A549 (cell line): ENCODE data around the gene DNAJC15. TPM values are rescaled to one million over a fixed set of nuclear protein-coding genes. Genes with fewer than 3 reads are reported as not detected.

Experiments
- ATAC-seq, 2 experiments: fragments of 200-7000 bp in 1 of 2; fragments of >200 bp in 1 of 2; cut with Nextera tagmentation in 1 of 2; cut with Tn5 transposase in 1 of 2; 3 replicates each; pipeline versions ENCODE4 v1.8.0 to v1.9.1; 2018 to 2020; ENCODE audit warnings: mild to moderate bottlenecking in 1 of 2, moderate library complexity in 1 of 2
- CTCF ChIA-PET: fragments of 300-600 bp; sonication (Branson Sonifier 250); formaldehyde crosslinking; extraction: SDS; loops from one replicate; lab custom pipeline; 2021; ENCODE audit warnings: antibody characterized with exemption, inconsistent platforms; lab: Yijun Ruan, JAX
- POLR2A ChIA-PET: fragments of 350-600 bp; formaldehyde crosslinking; extraction: SDS; loops from one replicate; lab custom pipeline; 2021; ENCODE audit warnings: antibody characterized with exemption, inconsistent platforms; lab: Yijun Ruan, JAX
- DNase-seq, 2 experiments: peaks; one replicate each; pipeline versions ENCODE4 v3.0.0 to v3.0.0-alpha.2; 2011 to 2016; ENCODE audit warnings: low read depth in 1 of 2, low spot score in 1 of 2
- FAIRE-seq: peaks from 2 replicates; lab custom pipeline; 2011; peaks lifted over from hg19 to GRCh38; lab: Jason Lieb, UNC
- H3K27ac ChIP-seq, 2 experiments: fragments of >200 bp; sonication (Bioruptor Twin); formaldehyde crosslinking; 3 replicates each; pipeline ENCODE4 v1.5.1; 2016 to 2017
- H3K4me1 ChIP-seq: fragments of >200 bp; sonication (Bioruptor Twin); formaldehyde crosslinking; 3 replicates; pipeline ENCODE4 v1.6.1; 2016
- H3K4me2 ChIP-seq: fragments of >200 bp; sonication (Bioruptor Twin); formaldehyde crosslinking; 3 replicates; pipeline ENCODE4 v1.6.1; 2016
- H3K4me3 ChIP-seq: fragments of >200 bp; sonication (Bioruptor Twin); formaldehyde crosslinking; 3 replicates; pipeline ENCODE4 v1.5.1; 2016
- H3K9me3 ChIP-seq: fragments of >200 bp; sonication (Bioruptor Twin); formaldehyde crosslinking; 3 replicates; pipeline ENCODE4 v1.6.1; 2016
- ATOH8 ChIP-seq: fragments of 250-450 bp; sonication (Bioruptor Pico); IDR thresholded peaks from 2 replicates; pipeline ENCODE4 v1.5.0; 2020; ENCODE audit warnings: low read depth, mild to moderate bottlenecking, moderate library complexity
- BCL3 ChIP-seq: fragments of >200 bp; sonication (Bioruptor Twin); formaldehyde crosslinking; IDR thresholded peaks from 3 replicates; pipeline ENCODE4 v1.6.1; 2016
- CHD4 ChIP-seq: fragments of 200-600 bp; sonication (generic); IDR thresholded peaks from 2 replicates; pipeline ENCODE4 v1.6.1; 2016; ENCODE audit warnings: antibody characterized with exemption, mild to moderate bottlenecking, borderline replicate concordance
- ELK1 ChIP-seq: fragments of 150-350 bp; IDR thresholded peaks from 2 replicates; pipeline ENCODE4 v1.6.1; 2014; ENCODE audit warnings: low read depth, mild to moderate bottlenecking, low read length
- GATA3 ChIP-seq: IDR thresholded peaks from 2 replicates; pipeline ENCODE4 v1.6.1; 2012; ENCODE audit warnings: borderline replicate concordance
- HES2 ChIP-seq: fragments of >200 bp; sonication (Bioruptor Twin); formaldehyde crosslinking; IDR thresholded peaks from 2 replicates; pipeline ENCODE4 v1.6.1; 2016
- HEYL ChIP-seq: fragments of 250-450 bp; sonication (Bioruptor Pico); IDR thresholded peaks from 2 replicates; pipeline ENCODE4 v1.8.0; 2021; ENCODE audit warnings: mild to moderate bottlenecking, moderate library complexity
- HMGXB4 ChIP-seq: fragments of 250-450 bp; sonication (Bioruptor Pico); IDR thresholded peaks from 2 replicates; pipeline ENCODE4 v1.5.0; 2021; ENCODE audit warnings: mild to moderate bottlenecking, moderate library complexity, borderline replicate concordance
- HOXB5 ChIP-seq: fragments of 250-450 bp; sonication (Bioruptor Pico); IDR thresholded peaks from 2 replicates; pipeline ENCODE4 v1.5.0; 2020; ENCODE audit warnings: mild to moderate bottlenecking, moderate library complexity
- JUN ChIP-seq, 2 experiments: fragments of >200 bp; sonication (Bioruptor Twin); formaldehyde crosslinking; IDR thresholded peaks; 2 replicates in 1 of 2; 3 replicates in 1 of 2; pipeline ENCODE4 v1.6.1; 2016 to 2017
- JUNB ChIP-seq: fragments of >200 bp; sonication (Bioruptor Twin); formaldehyde crosslinking; IDR thresholded peaks from 2 replicates; pipeline ENCODE4 v1.6.1; 2016
- KDM5A ChIP-seq: fragments of 200-600 bp; sonication (generic); IDR thresholded peaks from 2 replicates; pipeline ENCODE4 v1.6.1; 2016; ENCODE audit warnings: antibody characterized with exemption, mild to moderate bottlenecking
- MAFK ChIP-seq: fragments of 450-650 bp; IDR thresholded peaks from 2 replicates; pipeline ENCODE4 v1.6.1; 2014; ENCODE audit not compliant: partially characterized antibody
- MAZ ChIP-seq: fragments of 150-350 bp; IDR thresholded peaks from 2 replicates; pipeline ENCODE4 v1.6.1; 2014; ENCODE audit warnings: antibody characterized with exemption, low read depth, low read length, borderline replicate concordance
- MYC ChIP-seq: IDR thresholded peaks from 2 replicates; pipeline ENCODE4 v1.6.1; 2012; ENCODE audit warnings: mild to moderate bottlenecking, inconsistent platforms, low read length, improper control_type of control experiment, borderline replicate concordance
- NR3C1 ChIP-seq: fragments of >200 bp; sonication (Bioruptor Twin); formaldehyde crosslinking; IDR thresholded peaks from 3 replicates; pipeline ENCODE4 v1.6.1; 2017
- RAD21 ChIP-seq, 2 experiments: fragments of >200 bp in 1 of 2; sonication (Bioruptor Twin) in 1 of 2; formaldehyde crosslinking in 1 of 2; IDR thresholded peaks in 1 of 2; conservative IDR thresholded peaks in 1 of 2; 2 replicates in 1 of 2; 3 replicates in 1 of 2; pipeline ENCODE4 v1.6.1; 2012 to 2018; ENCODE audit warnings: inconsistent platforms in 1 of 2
- TFCP2L1 ChIP-seq: fragments of 250-450 bp; sonication (Bioruptor Pico); IDR thresholded peaks from 2 replicates; pipeline ENCODE4 v1.5.0; 2021; ENCODE audit warnings: mild to moderate bottlenecking
- ZSCAN20 ChIP-seq: fragments of 250-450 bp; sonication (Bioruptor Pico); IDR thresholded peaks from 2 replicates; pipeline ENCODE4 v1.8.0; 2022; ENCODE audit warnings: mild to moderate bottlenecking, moderate library complexity
- WGBS: methylation state at CpG from one replicate; pipeline ENCODE4 v1.1.6; 2017; ENCODE audit errors: missing lambda C conversion rate; 5-methylcytosine and 5-hydroxymethylcytosine counted together
- polyA plus RNA-seq, 4 experiments: library from polyadenylated mRNA; depleted of rRNA in 3 of 4; stranded (reverse); fragments of >200 nt; fragmentation: RNase III in 1 of 4; extraction: RNeasy Plus Mini Kit Qiagen cat#74134 plus additional on column Dnase treatment in 1 of 4; gene quantifications; 2 replicates in 3 of 4; 3 replicates in 1 of 4; pipeline ENCODE4 v1.2.3, GENCODE V29; 2011 to 2017

DNAJC15 gene
- polyA plus RNA-seq, 2 of the 4 experiments (the other 2 are of a cell fraction) = 0.03 to 0.05 TPM

- 56% methylated on average over 5 of the region's 5 CpGs for WGBS
- FAIRE-seq = no peak
Observed at GRCh38 chr13:43016226-43016625, 7.2 kb upstream of the DNAJC15 start.

GRCh38 chr13:43019811-43020210 lies 3.6 kb upstream of the DNAJC15 start:
- FAIRE-seq = no peak

More at GRCh38 chr13:43016226-43016625, 7.2 kb upstream of the DNAJC15 start:
- Histone ChIP-seq H3K4me3 (no peak overlapping the region), H3K4me1 (no peaks in the 10 kb centered on the region), H3K9me3 (no peaks in the 10 kb centered on the region), H3K4me2 (no peak overlapping the region), H3K27ac (no peak overlapping the region)
- DNase-seq = no peak
- ChIA-PET CTCF (interaction anchor here (0.9 kb wide), 1 partner anchor 46 kb away, joined by 4 read pairs; no protein-coding TSS in a partner anchor), POLR2A (no interaction called here)
- no peak for TF ChIP-seq ZSCAN20
- no peak for TF ChIP-seq ELK1
- no peak for TF ChIP-seq MYC
- TF ChIP-seq MAFK = no peak
- TF ChIP-seq JUNB = no peak
- no peak for TF ChIP-seq NR3C1
- TF ChIP-seq RAD21 (conservative IDR thresholded peaks at IDR 0.05 in 1 of 2, IDR thresholded peaks at IDR 0.05 in 1 of 2) = no peak
- no peak for TF ChIP-seq TFCP2L1 (CRISPR knock-in tag)
- TF ChIP-seq KDM5A = no peak
- ATAC-seq = no peak

GRCh38 chr13:43020794-43021193 lies 2.6 kb upstream of the DNAJC15 start:
- no peaks in the 10 kb centered on the region for H3K9me3 ChIP-seq
- DNase-seq (no peak), FAIRE-seq (no peak), ATAC-seq (no peak)
- no peaks in the 10 kb centered on the region for H3K4me1 ChIP-seq
- ChIA-PET CTCF (no interaction called here), POLR2A (no interaction called here)
- H3K4me3 ChIP-seq = no peak overlapping the region
- TF ChIP-seq GATA3 = no peak
- no peak for TF ChIP-seq MAZ
- TF ChIP-seq HEYL (CRISPR knock-in tag) = no peak
- H3K4me2 ChIP-seq = no peak overlapping the region
- WGBS = 41% methylated on average over 1 of the region's 1 CpG
- H3K27ac ChIP-seq = no peak overlapping the region

More at GRCh38 chr13:43019811-43020210, 3.6 kb upstream of the DNAJC15 start:
- ChIA-PET CTCF (no interaction called here), POLR2A (no interaction called here)
- Histone ChIP-seq H3K4me3 (no peak overlapping the region), H3K27ac (no peak overlapping the region), H3K4me2 (no peak overlapping the region), H3K4me1 (no peaks in the 10 kb centered on the region), H3K9me3 (no peaks in the 10 kb centered on the region)
- 73% methylated on average over 2 of the region's 2 CpGs for WGBS
- TF ChIP-seq TFCP2L1 (CRISPR knock-in tag) (no peak), HOXB5 (CRISPR knock-in tag) (no peak), RAD21 (conservative IDR thresholded peaks at IDR 0.05 in 1 of 2, IDR thresholded peaks at IDR 0.05 in 1 of 2) (no peak)
- DNase-seq = no peak
- ATAC-seq = no peak

GRCh38 chr13:43021926-43022670 lies 1.3 kb upstream of the DNAJC15 start:
- no peak overlapping the region for H3K27ac ChIP-seq
- DNase-seq (no peak), ATAC-seq (no peak), FAIRE-seq (no peak)
- 73% methylated on average over 11 of the region's 11 CpGs for WGBS
- H3K9me3 ChIP-seq = no peaks in the 10 kb centered on the region
- POLR2A ChIA-PET = no interaction called here
- no peak overlapping the region for H3K4me2 ChIP-seq
- H3K4me3 ChIP-seq = no peak overlapping the region
- TF ChIP-seq JUN (IDR thresholded peaks at IDR 0.05) (no peak), HES2 (no peak), CHD4 (no peak), ATOH8 (no peak), BCL3 (no peak), HMGXB4 (CRISPR knock-in tag) (no peak)
- no peaks in the 10 kb centered on the region for H3K4me1 ChIP-seq
- CTCF ChIA-PET = no interaction called here
